ENCODE results near the gene HOXC6.

Gene HOXC6

GRCh38 chr12:54011665-54012532 is 16.3 kb upstream of the HOXC6 start:
- no peak for TF ChIP-seq CTCF (IDR thresholded peaks at IDR 0.05; ENCODE audit: low read depth, low read length, missing control alignments)
- no peak overlapping the region for H3K4me3 ChIP-seq (ENCODE audit: low read depth, low read length)
- in situ Hi-C loops (cut with HindIII; ENCODE audit: low sequenced_read_pairs) = no loop called here
- no peak for DNase-seq (ENCODE audit: low read depth)

- no peak for TF ChIP-seq CTCF (IDR thresholded peaks at IDR 0.05; ENCODE audit: low read depth, low read length, missing control alignments)
- in situ Hi-C loops (cut with HindIII; ENCODE audit: low sequenced_read_pairs) = no loop called here
- H3K4me3 ChIP-seq (ENCODE audit: low read depth, low read length) = no peak overlapping the region
- no peak for DNase-seq (ENCODE audit: low read depth)
Measured at GRCh38 chr12:54012631-54013409, 15.4 kb upstream of the HOXC6 start.

GRCh38 chr12:54014377-54015017 is 13.7 kb upstream of the HOXC6 start:
- in situ Hi-C loops (cut with HindIII; ENCODE audit: low sequenced_read_pairs) = no loop called here
- no peak overlapping the region for H3K4me3 ChIP-seq (ENCODE audit: low read depth, low read length)
- DNase-seq (ENCODE audit: low read depth) = no peak
- TF ChIP-seq CTCF (IDR thresholded peaks at IDR 0.05; ENCODE audit: low read depth, low read length, missing control alignments) = no peak

GRCh38 chr12:54015018-54015931 is 13.0 kb upstream of the HOXC6 start:
- in situ Hi-C loops (cut with HindIII; ENCODE audit: low sequenced_read_pairs) = no loop called here

GRCh38 chr12:54016051-54016450 is 12.2 kb upstream of the HOXC6 start:
- no peak for TF ChIP-seq CTCF (IDR thresholded peaks at IDR 0.05; ENCODE audit: low read depth, low read length, missing control alignments)
- no peak for DNase-seq (ENCODE audit: low read depth)
- H3K4me3 ChIP-seq (ENCODE audit: low read depth, low read length) = no peak overlapping the region
- in situ Hi-C loops (cut with HindIII; ENCODE audit: low sequenced_read_pairs) = no loop called here

More at GRCh38 chr12:54015018-54015931, 13.0 kb upstream of the HOXC6 start:
- no peak overlapping the region for H3K4me3 ChIP-seq (ENCODE audit: low read depth, low read length)
- no peak for DNase-seq (ENCODE audit: low read depth)
- no peak for TF ChIP-seq CTCF (IDR thresholded peaks at IDR 0.05; ENCODE audit: low read depth, low read length, missing control alignments)

Measured in astrocyte of the cerebellum (primary cell).